ENCODE data around the gene IBA57. TPM values are rescaled to one million over a fixed set of nuclear protein-coding genes. Genes with fewer than 3 reads are reported as not detected.

IBA57 gene
- total RNA-seq, 2 donors from 2014 or later = 11.0 to 16.9 TPM

DNA sequence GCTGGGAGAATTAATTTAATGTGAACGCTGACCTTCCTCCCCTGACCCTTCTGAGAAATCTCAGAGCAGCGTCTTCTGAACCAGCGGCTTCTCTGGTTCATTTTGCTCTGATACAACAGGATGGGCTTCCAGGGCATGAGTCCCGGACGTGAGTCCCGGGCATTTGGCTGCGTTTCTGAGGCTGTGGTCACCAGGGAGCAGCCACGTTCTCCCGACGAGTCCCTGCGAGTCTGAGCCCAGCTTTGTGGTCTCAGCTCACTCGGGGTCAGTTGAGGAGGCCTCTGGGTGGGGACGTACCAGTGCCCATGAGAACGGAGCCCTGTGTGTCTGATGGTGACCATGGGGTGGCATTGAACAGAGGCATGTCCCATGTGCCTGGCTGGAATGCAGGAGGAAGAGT lies 24.6 kb downstream of the IBA57 start:
- Histone ChIP-seq H3K4me3 (no peak overlapping the region), H3K36me3 (no peaks in the 10 kb centered on the region), H3K27me3 (no peaks in the 10 kb centered on the region), H3K9me3 (no peaks in the 10 kb centered on the region), H3K27ac (no peak overlapping the region), H3K9ac (ENCODE audit: low read depth in 2 of 2, low read length in 2 of 2) (no peak overlapping the region), H3K4me1 (no peaks in the 10 kb centered on the region)
- TF ChIP-seq, protein P1, sequence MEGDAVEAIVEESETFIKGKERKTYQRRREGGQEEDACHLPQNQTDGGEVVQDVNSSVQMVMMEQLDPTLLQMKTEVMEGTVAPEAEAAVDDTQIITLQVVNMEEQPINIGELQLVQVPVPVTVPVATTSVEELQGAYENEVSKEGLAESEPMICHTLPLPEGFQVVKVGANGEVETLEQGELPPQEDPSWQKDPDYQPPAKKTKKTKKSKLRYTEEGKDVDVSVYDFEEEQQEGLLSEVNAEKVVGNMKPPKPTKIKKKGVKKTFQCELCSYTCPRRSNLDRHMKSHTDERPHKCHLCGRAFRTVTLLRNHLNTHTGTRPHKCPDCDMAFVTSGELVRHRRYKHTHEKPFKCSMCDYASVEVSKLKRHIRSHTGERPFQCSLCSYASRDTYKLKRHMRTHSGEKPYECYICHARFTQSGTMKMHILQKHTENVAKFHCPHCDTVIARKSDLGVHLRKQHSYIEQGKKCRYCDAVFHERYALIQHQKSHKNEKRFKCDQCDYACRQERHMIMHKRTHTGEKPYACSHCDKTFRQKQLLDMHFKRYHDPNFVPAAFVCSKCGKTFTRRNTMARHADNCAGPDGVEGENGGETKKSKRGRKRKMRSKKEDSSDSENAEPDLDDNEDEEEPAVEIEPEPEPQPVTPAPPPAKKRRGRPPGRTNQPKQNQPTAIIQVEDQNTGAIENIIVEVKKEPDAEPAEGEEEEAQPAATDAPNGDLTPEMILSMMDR (IDR thresholded peaks at IDR 0.05) = no peak
- intact Hi-C loops (cut with DNase I) = no loop called here
- no peak for DNase-seq

DNA sequence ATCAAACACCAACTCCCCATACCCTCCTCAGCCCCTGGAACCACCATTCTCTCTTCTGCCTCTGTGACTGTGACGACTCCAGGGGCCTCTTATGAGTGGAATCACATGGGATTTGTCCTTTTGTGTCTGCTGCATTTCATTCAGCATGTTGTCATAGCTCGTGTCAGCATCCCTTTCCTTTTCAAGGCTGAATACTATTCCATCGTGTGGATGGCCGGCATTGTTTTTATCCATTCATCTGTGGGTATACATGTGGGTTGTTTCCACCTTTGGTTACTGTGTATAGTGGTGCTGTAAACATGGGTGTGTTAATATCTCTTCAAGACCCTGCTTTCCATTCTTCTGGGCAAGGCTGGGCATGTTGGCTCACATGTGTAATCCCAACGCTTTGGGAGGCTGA lies 25.2 kb downstream of the IBA57 start:
- Histone ChIP-seq H3K9ac (ENCODE audit: low read depth in 2 of 2, low read length in 2 of 2) (no peak overlapping the region), H3K27ac (no peak overlapping the region), H3K27me3 (no peaks in the 10 kb centered on the region)

DNA sequence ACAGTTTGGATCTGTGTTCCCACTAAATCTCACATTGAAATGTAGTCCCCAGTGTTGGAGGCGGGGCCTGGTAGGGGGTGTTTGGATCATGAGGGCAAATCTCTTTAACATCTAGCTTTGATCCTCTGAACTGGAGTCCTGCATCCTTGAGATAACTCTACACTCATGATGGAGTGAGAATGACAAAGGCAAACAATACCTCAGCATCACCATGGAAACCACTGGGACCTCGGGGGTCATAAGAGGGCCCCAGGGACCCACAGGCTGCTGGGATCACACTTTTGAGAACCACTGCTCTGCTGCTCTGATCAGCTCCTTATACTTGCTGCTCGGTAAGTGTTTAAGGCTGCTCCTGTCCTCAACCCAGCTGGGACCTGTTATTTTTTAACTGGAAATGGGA lies 28.8 kb downstream of the IBA57 start:
- no peak overlapping the region for H3K4me3 ChIP-seq
- DNase-seq = no peak
- H3K9me3 ChIP-seq = no peaks in the 10 kb centered on the region
- H3K27me3 ChIP-seq = no peaks in the 10 kb centered on the region
- TF ChIP-seq, protein P1 (IDR thresholded peaks at IDR 0.05) = no peak
- no peaks in the 10 kb centered on the region for H3K4me1 ChIP-seq
- H3K36me3 ChIP-seq = no peaks in the 10 kb centered on the region
- intact Hi-C loops (cut with DNase I) = no loop called here
- H3K9ac ChIP-seq (ENCODE audit: low read depth in 2 of 2, low read length in 2 of 2) = no peak overlapping the region
- no peak overlapping the region for H3K27ac ChIP-seq

More for the DNA sequence above, 25.2 kb downstream of the IBA57 start:
- Histone ChIP-seq H3K9me3 (no peaks in the 10 kb centered on the region), H3K36me3 (no peaks in the 10 kb centered on the region), H3K4me3 (no peak overlapping the region), H3K4me1 (no peaks in the 10 kb centered on the region)
- TF ChIP-seq, protein P1 (IDR thresholded peaks at IDR 0.05) = no peak
- DNase-seq = no peak
- intact Hi-C loops (cut with DNase I) = no loop called here

DNA sequence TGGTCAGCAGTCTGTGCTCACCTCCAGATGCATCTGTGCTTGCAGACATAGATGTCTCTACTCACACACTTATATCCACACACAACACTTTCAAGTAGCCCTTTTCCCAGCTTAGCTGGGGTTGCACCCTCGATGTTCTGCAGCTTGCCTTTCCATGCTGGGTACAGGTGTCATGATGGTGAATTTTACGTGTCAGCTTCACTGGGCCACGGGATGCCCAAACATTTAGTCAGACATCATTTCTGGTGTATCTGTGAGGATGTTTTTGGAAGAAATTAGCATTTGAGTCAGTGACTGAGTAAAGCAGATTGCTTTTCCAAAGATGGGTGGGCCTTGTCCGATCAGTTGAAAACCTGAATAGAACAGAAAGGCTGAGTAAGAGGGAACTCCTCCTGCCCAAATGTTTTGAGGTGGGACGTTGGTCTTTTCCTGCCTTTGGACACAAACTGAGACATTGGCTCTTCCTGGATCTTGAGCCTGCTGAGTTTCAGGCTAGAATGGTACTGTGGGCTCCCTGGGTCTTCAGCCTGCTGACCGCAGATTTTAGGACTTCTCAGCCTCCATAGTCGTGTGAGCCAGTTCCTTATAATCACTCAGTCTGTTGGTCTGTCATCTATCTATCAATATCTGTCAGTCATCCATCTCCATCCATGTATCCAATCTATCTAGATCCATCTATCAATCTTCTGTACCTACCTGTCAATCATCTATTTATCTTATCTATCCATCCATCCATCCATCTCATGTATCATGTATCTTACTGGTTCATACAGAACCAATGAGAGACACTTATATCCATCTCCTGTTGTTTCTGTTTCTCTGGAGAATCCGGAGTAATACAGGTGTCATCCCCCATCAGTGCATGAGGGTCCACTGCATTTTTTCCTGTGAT lies 29.6 kb downstream of the IBA57 start:
- Histone ChIP-seq H3K36me3 (no peaks in the 10 kb centered on the region), H3K27me3 (no peaks in the 10 kb centered on the region), H3K27ac (no peak overlapping the region), H3K4me3 (no peak overlapping the region), H3K9me3 (no peaks in the 10 kb centered on the region), H3K4me1 (no peaks in the 10 kb centered on the region), H3K9ac (ENCODE audit: low read depth in 2 of 2, low read length in 2 of 2) (no peak overlapping the region)
- intact Hi-C loops (cut with DNase I) = no loop called here
- TF ChIP-seq, protein P1 (IDR thresholded peaks at IDR 0.05) = no peak
- no peak for DNase-seq

DNA sequence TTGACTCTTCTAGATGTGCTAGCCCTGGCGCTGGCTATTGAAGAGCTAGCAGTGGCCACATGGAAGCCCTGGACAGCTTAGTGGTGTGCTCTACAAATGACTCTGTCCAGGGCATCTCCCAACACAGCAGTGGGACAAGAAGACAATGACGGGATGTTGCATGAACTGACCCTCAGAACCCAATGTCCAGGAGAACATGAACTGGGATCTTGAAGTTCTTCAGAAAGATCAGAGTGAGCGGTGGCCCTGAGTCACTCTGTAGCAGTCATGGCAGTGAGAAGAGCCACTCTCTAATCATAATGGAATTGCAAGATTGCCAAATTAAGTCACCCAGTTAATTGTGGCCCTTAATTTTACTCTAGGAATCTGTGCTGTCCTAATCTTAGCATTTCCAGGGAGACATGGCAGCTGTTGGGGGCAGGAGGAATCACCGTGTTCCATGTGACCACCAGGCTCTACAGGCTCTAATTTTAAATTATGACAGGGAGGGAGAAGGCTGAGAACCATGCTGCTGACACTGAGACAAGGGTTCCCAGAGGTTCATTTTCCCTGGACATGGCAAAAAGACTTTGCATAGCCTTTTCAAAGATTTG lies 32.0 kb downstream of the IBA57 start:
- intact Hi-C loops (cut with DNase I) = no loop called here
- no peaks in the 10 kb centered on the region for H3K4me1 ChIP-seq
- no peak for DNase-seq
- TF ChIP-seq, protein P1 (IDR thresholded peaks at IDR 0.05) = no peak
- H3K27ac ChIP-seq = no peak overlapping the region
- no peaks in the 10 kb centered on the region for H3K36me3 ChIP-seq
- H3K27me3 ChIP-seq = no peaks in the 10 kb centered on the region
- H3K9me3 ChIP-seq = no peaks in the 10 kb centered on the region
- H3K9ac ChIP-seq (ENCODE audit: low read depth in 2 of 2, low read length in 2 of 2) = no peak overlapping the region
- no peak overlapping the region for H3K4me3 ChIP-seq
